NT2/D1 (cell line): ENCODE data around the gene PTPRN2.

Source experiments
- SUZ12 ChIP-seq: IDR thresholded peaks from 2 replicates; pipeline ENCODE4 v1.6.1; 2011; ENCODE audit not compliant: insufficient read length, insufficient read depth; ENCODE audit errors: extremely low read depth
- YY1 ChIP-seq: IDR thresholded peaks from 2 replicates; pipeline ENCODE4 v1.6.1; 2011; ENCODE audit not compliant: insufficient read length, insufficient read depth
- ZNF274 ChIP-seq: IDR thresholded peaks from 2 replicates; pipeline ENCODE4 v1.6.1; 2011; ENCODE audit warnings: mild to moderate bottlenecking, low read depth, low read length

- TF ChIP-seq SUZ12, result no peak
- no peak for TF ChIP-seq YY1
- TF ChIP-seq ZNF274, result no peak
Observed at GRCh38 chr7:157795643-157796042, 792.0 kb downstream of the PTPRN2 start.
